ENCODE results near the gene GPT2.

The GPT2 gene

GRCh38 chr16:46916980-46917379 is 32.8 kb downstream of the GPT2 start:
- H3K27ac ChIP-seq: no peak overlapping the region
- DNase-seq (ENCODE audit: low spot score): no peak
- CTCF ChIA-PET: interaction anchor here (0.9 to 1.1 kb wide), 2 partner anchors 63 to 224 kb away, joined by 3 to 5 read pairs; no protein-coding TSS in a partner anchor
- no peak for TF ChIP-seq CTCF (conservative IDR thresholded peaks at IDR 0.05; ENCODE audit: low read depth)
- POLR2A ChIA-PET (ENCODE audit: low non-redundant PET): no interaction called here

- H3K27ac ChIP-seq: peak overlapping the region; percentile 19; the same call in 1 of the 2 replicates
- CTCF ChIA-PET: interaction anchor here (0.6 to 0.7 kb wide), 2 partner anchors 289 to 357 kb away, joined by 3 read pairs; no protein-coding TSS in a partner anchor
These were observed 34.2 kb downstream of the GPT2 start for GRCh38 chr16:46918400-46918799.

GRCh38 chr16:46918905-46919792 is 35.0 kb downstream of the GPT2 start:
- POLR2A ChIA-PET (ENCODE audit: low non-redundant PET): no interaction called here
- H3K27ac ChIP-seq: peak overlapping the region; percentile 19
- TF ChIP-seq CTCF (conservative IDR thresholded peaks at IDR 0.05; ENCODE audit: low read depth): no peak
- CTCF ChIA-PET: interaction anchor here (0.6 to 2.7 kb wide), 2 partner anchors 10 to 290 kb away, joined by 3 to 16 read pairs; no protein-coding TSS in a partner anchor
- no peak for DNase-seq (ENCODE audit: low spot score)

More at GRCh38 chr16:46918400-46918799, 34.2 kb downstream of the GPT2 start:
- POLR2A ChIA-PET (ENCODE audit: low non-redundant PET): no interaction called here
- DNase-seq (ENCODE audit: low spot score): no peak
- no peak for TF ChIP-seq CTCF (conservative IDR thresholded peaks at IDR 0.05; ENCODE audit: low read depth)

GRCh38 chr16:46920402-46921068 is 36.4 kb downstream of the GPT2 start:
- no peak for DNase-seq (ENCODE audit: low spot score)
- ChIA-PET CTCF (interaction anchor here (2.7 kb wide), 1 partner anchor 9 kb away, joined by 16 read pairs; no protein-coding TSS in a partner anchor), POLR2A (ENCODE audit: low non-redundant PET) (no interaction called here)
- H3K27ac ChIP-seq: 0 out of 2 replicates have a peak overlapping the region, but pooled peaks have one; percentile 19
- no peak for TF ChIP-seq CTCF (conservative IDR thresholded peaks at IDR 0.05; ENCODE audit: low read depth)

- POLR2A ChIA-PET (ENCODE audit: low non-redundant PET): no interaction called here
- no peak for DNase-seq (ENCODE audit: low spot score)
- CTCF ChIA-PET: interaction anchor here (0.9 to 1.6 kb wide), 2 partner anchors 68 to 1236 kb away, joined by 3 to 5 read pairs; no protein-coding TSS in a partner anchor
- TF ChIP-seq CTCF (conservative IDR thresholded peaks at IDR 0.05; ENCODE audit: low read depth): no peak
- H3K27ac ChIP-seq: no peak overlapping the region
These were observed 38.1 kb downstream of the GPT2 start for GRCh38 chr16:46922239-46922638.

All from RWPE1 (cell line).